SU-DHL-6 (cell line): ENCODE results near the gene DNAJC8.

Experiments used
- H2AFZ ChIP-seq: fragments of 200-600 bp; sonication (generic); 2 replicates; pipeline ENCODE4 v1.6.1; 2014; ENCODE audit warnings: low read depth, mild to moderate bottlenecking, moderate library complexity, mixed read lengths, antibody characterized with exemption, low read length; ENCODE audit not compliant: severe bottlenecking
- H3F3A ChIP-seq: fragments of 200-600 bp; shearing (Covaris generic); 2 replicates; pipeline ENCODE4 v1.6.0; 2016; ENCODE audit warnings: antibody characterized with exemption, mild to moderate bottlenecking; ENCODE audit not compliant: insufficient read depth
- H3K27ac ChIP-seq: fragments of 200-600 bp; sonication (generic); 2 replicates; pipeline ENCODE4 v1.5.1; 2016; ENCODE audit warnings: low read depth, mild to moderate bottlenecking, low read length, moderate library complexity, mixed read lengths
- H3K27me3 ChIP-seq: fragments of 200-600 bp; sonication (generic), shearing (Covaris generic); 2 replicates; pipeline ENCODE4 v1.6.0; 2014; ENCODE audit warnings: mild to moderate bottlenecking, low read length
- H3K36me3 ChIP-seq: fragments of 200-600 bp; sonication (generic); 2 replicates; pipeline ENCODE4 v1.6.1; 2014; ENCODE audit warnings: mild to moderate bottlenecking, low read length, mixed read lengths
- H3K4me2 ChIP-seq: fragments of 300-600, 200-600 bp; shearing (Covaris generic), sonication (generic); 2 replicates; pipeline ENCODE4 v1.6.0; 2014; ENCODE audit warnings: low read length, low read depth, mild to moderate bottlenecking; ENCODE audit not compliant: poor library complexity, severe bottlenecking
- H3K4me3 ChIP-seq: fragments of 200-600 bp; sonication (generic); 2 replicates; pipeline ENCODE4 v1.5.1; 2014; ENCODE audit warnings: antibody characterized with exemption, low read length, mild to moderate bottlenecking, mixed read lengths; ENCODE audit not compliant: insufficient read depth, poor library complexity, severe bottlenecking
- H3K79me2 ChIP-seq: fragments of 200-600 bp; sonication (generic); 2 replicates; pipeline ENCODE4 v1.6.1; 2014; ENCODE audit warnings: mild to moderate bottlenecking, low read length, moderate library complexity; ENCODE audit not compliant: insufficient read depth
- H3K9ac ChIP-seq: fragments of 200-600 bp; sonication (generic); 2 replicates; pipeline ENCODE4 v1.7.0; 2014; ENCODE audit warnings: mild to moderate bottlenecking, low read length
- H3K9me2 ChIP-seq: fragments of 200-600 bp; sonication (generic); replicated peaks from 2 replicates; pipeline ENCODE4 v1.6.1; 2014; ENCODE audit warnings: low read length; ENCODE audit not compliant: insufficient read depth
- H3K9me3 ChIP-seq: fragments of 200-600 bp; sonication (generic); 2 replicates; pipeline ENCODE4 v1.6.1; 2014; ENCODE audit warnings: low read length, mixed read lengths; ENCODE audit not compliant: insufficient read depth
- H4K20me1 ChIP-seq: fragments of 200-600 bp; sonication (generic); 2 replicates; pipeline ENCODE4 v1.6.1; 2014; ENCODE audit warnings: low read depth, mild to moderate bottlenecking, antibody characterized with exemption, low read length, moderate library complexity, mixed read lengths
- EZH2phosphoT487 ChIP-seq: fragments of 200-600 bp; sonication (generic), shearing (Covaris generic); conservative IDR thresholded peaks from 2 replicates; pipeline ENCODE4 v1.6.1; 2018; ENCODE audit warnings: mild to moderate bottlenecking, antibody characterized with exemption, low read length, moderate library complexity, mixed read lengths
- TF ChIP-seq, protein P1 (sequence below): fragments of 200-600 bp; sonication (generic); IDR thresholded peaks from one replicate; pipeline ENCODE4 v1.5.1; 2017; ENCODE audit warnings: antibody characterized with exemption, mild to moderate bottlenecking, low read length, moderate library complexity; ENCODE audit not compliant: insufficient read depth, poor library complexity, severe bottlenecking

The DNAJC8 gene

DNA sequence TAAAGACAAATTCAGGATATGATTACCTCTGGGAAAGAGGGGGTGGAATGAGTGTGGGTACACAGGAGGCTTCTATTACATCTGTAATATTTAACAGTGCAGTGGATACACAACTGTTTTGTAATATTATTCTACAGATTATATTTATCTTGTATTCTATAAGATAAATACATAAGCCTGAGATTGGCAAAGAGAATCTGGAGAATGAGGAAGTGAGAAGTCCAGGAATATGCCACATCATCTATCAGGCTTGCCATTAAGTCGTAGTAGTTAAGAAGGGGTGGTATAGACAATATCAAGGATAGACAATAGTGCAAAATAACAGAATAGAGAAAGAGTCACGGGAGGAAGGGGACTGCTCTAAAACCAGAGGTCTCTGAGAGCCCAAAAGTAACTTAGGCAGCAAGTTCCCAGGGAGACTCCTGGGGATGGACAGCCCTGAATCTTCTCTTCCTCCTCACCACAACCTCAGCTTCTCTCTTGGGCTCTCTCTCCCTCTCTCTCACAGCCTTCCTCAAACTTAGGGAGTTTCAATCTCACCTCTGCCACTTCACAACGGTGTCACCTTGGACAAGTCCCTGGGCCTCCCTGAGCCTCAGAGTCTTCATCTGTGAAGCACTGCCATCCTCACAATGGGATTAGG, 42.4 kb downstream of the DNAJC8 start:
- Histone ChIP-seq H2AFZ (no peak overlapping the region), H3K27me3 (no peaks in the 10 kb centered on the region), H3K27ac (no peak overlapping the region), H3K4me3 (no peak overlapping the region), H3K9me2 (no peaks in the 10 kb centered on the region), H3K79me2 (no peaks in the 10 kb centered on the region), H4K20me1 (no peaks in the 10 kb centered on the region), H3K9ac (no peak overlapping the region), H3F3A (peaks cover 15% of the 10 kb centered on the region), H3K9me3 (no peaks in the 10 kb centered on the region), H3K4me2 (no peak overlapping the region), H3K36me3 (no peaks in the 10 kb centered on the region)
- no peak for TF ChIP-seq EZH2phosphoT487

DNA sequence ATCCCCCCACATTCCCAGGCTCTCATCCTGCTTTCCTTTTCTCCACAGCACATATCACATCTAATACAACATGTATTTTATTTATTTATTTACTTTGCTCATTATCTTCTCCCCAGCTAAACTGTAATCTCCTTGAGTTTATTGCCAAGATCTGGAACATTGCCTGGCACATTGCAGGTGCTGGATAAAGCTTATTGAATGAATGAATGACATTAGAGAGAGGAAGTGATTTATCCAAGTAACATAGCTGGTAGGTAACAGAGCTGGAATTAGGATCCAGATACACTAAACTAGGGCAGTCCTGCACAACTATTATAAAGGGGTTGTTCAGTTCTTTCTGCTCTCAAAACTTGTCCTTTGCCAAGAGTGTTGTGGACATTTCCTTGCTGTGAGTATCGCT, 47.8 kb downstream of the DNAJC8 start:
- Histone ChIP-seq H3F3A (peaks cover 21% of the 10 kb centered on the region), H3K36me3 (no peaks in the 10 kb centered on the region)
- TF ChIP-seq, protein P1, sequence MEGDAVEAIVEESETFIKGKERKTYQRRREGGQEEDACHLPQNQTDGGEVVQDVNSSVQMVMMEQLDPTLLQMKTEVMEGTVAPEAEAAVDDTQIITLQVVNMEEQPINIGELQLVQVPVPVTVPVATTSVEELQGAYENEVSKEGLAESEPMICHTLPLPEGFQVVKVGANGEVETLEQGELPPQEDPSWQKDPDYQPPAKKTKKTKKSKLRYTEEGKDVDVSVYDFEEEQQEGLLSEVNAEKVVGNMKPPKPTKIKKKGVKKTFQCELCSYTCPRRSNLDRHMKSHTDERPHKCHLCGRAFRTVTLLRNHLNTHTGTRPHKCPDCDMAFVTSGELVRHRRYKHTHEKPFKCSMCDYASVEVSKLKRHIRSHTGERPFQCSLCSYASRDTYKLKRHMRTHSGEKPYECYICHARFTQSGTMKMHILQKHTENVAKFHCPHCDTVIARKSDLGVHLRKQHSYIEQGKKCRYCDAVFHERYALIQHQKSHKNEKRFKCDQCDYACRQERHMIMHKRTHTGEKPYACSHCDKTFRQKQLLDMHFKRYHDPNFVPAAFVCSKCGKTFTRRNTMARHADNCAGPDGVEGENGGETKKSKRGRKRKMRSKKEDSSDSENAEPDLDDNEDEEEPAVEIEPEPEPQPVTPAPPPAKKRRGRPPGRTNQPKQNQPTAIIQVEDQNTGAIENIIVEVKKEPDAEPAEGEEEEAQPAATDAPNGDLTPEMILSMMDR, result no peak
- TF ChIP-seq EZH2phosphoT487, result no peak

DNA sequence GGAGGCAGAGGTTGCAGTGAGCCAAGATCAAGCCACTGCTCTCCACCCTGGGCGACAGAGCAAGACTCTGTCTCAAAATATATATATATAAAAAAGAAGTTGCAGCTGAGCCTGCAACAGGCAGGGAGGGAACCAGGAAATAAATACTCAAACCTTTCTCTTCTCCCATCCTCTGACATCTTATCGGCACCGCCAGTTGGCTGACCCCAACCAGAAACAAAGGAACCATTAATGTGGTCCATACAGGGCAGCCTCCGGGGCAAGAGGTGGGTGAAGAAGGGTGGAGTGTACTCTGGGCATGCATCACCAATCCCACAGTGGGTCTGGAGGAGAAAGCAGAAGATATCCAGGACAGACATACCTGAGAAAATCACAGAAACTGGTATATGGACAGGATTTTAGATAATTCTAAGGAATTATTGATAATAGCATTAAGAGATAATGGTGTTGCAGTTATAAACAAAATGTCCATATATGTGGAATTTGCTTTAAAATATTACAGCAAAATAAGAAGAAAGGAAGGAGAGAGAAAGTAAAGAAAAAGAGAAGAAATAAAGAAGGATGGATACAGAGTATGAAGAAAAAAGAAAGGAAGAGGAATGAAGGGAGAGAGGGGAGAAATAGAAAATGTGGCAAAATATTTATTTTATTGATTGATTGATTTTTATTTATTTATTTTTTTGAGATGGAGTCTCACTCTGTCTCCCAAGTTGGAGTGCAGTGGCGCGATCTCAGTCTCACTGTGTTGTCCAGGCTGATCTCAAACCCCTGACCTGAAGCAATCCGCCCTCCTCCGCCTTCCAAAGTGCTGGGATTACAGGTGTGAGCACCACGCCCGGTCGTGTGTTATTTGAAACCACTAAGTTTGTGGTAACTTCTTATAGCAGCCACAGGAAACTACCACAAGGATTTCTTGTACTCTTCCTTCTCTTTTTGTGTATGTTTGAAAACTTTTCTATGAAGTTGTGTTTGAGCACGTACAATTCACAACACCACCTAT, 52.2 kb downstream of the DNAJC8 start:
- H3K4me3 ChIP-seq, result no peak overlapping the region
- no peaks in the 10 kb centered on the region for H4K20me1 ChIP-seq
- no peaks in the 10 kb centered on the region for H3K27me3 ChIP-seq
- no peak overlapping the region for H3K9ac ChIP-seq
- peaks cover 29% of the 10 kb centered on the region for H3F3A ChIP-seq
- no peaks in the 10 kb centered on the region for H3K36me3 ChIP-seq
- H3K4me2 ChIP-seq, result no peak overlapping the region
- H3K9me3 ChIP-seq, result no peaks in the 10 kb centered on the region
- TF ChIP-seq, protein P1, result no peak
- no peak for TF ChIP-seq EZH2phosphoT487
- H3K27ac ChIP-seq, result no peak overlapping the region
- H2AFZ ChIP-seq, result no peak overlapping the region
- no peaks in the 10 kb centered on the region for H3K9me2 ChIP-seq
- H3K79me2 ChIP-seq, result peaks cover 7% of the 10 kb centered on the region

More for the DNA sequence above, 47.8 kb downstream of the DNAJC8 start:
- H3K79me2 ChIP-seq, result no peaks in the 10 kb centered on the region
- H3K9ac ChIP-seq, result no peak overlapping the region
- no peaks in the 10 kb centered on the region for H4K20me1 ChIP-seq
- no peak overlapping the region for H3K4me3 ChIP-seq
- H3K4me2 ChIP-seq, result no peak overlapping the region
- no peaks in the 10 kb centered on the region for H3K9me2 ChIP-seq
- no peak overlapping the region for H2AFZ ChIP-seq
- no peak overlapping the region for H3K27ac ChIP-seq
- no peaks in the 10 kb centered on the region for H3K9me3 ChIP-seq
- no peaks in the 10 kb centered on the region for H3K27me3 ChIP-seq
